B cell (primary cell): Measurements from ENCODE around the gene POU3F3. TPM values are rescaled to one million over a fixed set of nuclear protein-coding genes. Genes with fewer than 3 reads are reported as not detected.

Source experiments
- ATAC-seq: fragments of 200-7000 bp; cut with Tn5 transposase; one replicate; pipeline ENCODE4 v1.10.0; 2021; ENCODE audit warnings: low read depth, mild to moderate bottlenecking, moderate number of reproducible peaks, moderate library complexity
- CTCF ChIA-PET: fragments of 350-600 bp; sonication (Branson Sonifier 250); formaldehyde crosslinking; loops from one replicate; lab custom pipeline; 2021; ENCODE audit warnings: antibody characterized with exemption, inconsistent platforms; lab: Charles Lee
- POLR2A ChIA-PET: fragments of 350-600 bp; sonication (Branson Sonifier 250); formaldehyde crosslinking; loops from one replicate; lab custom pipeline; 2021; ENCODE audit warnings: antibody characterized with exemption; lab: Charles Lee
- DNase-seq: peaks from one replicate; pipeline ENCODE4 v3.0.0; 2013
- H2AFZ ChIP-seq: 2 replicates; pipeline ENCODE4 v1.6.1; 2012; ENCODE audit warnings: mild to moderate bottlenecking, low read depth, low read length; ENCODE audit not compliant: insufficient read depth, poor library complexity, severe bottlenecking
- H3K27ac ChIP-seq, 2 donors: 1 replicate in 1 of 2; 2 replicates in 1 of 2; pipeline ENCODE4 v1.5.1; 2012 to 2013; ENCODE audit warnings: low read length in 2 of 2, mild to moderate bottlenecking in 2 of 2, moderate library complexity in 1 of 2
- H3K27me3 ChIP-seq, 4 experiments: fragments of 200-600 bp in 1 of 4; sonication (generic) in 1 of 4; replicated peaks in 1 of 4; 1 replicate in 2 of 4; 2 replicates in 2 of 4; pipeline versions ENCODE4 v1.6.1 to v1.7.0; 2013 to 2016; ENCODE audit warnings: low read length in 3 of 4, mild to moderate bottlenecking in 2 of 4, mixed read lengths in 1 of 4, moderate library complexity in 1 of 4; ENCODE audit not compliant: insufficient read depth in 4 of 4, control insufficient read depth in 3 of 4; ENCODE audit errors: control extremely low read depth in 1 of 4
- H3K36me3 ChIP-seq, 2 experiments: replicated peaks in 1 of 2; 1 replicate in 1 of 2; 2 replicates in 1 of 2; pipeline versions ENCODE4 v1.6.1 to v1.7.1; 2013; ENCODE audit warnings: low read length in 1 of 2; ENCODE audit not compliant: insufficient read depth in 2 of 2, control insufficient read depth in 1 of 2; ENCODE audit errors: control extremely low read depth in 1 of 2, extremely low read depth in 1 of 2
- H3K4me1 ChIP-seq, 2 donors: fragments of 200-600 bp in 1 of 2; sonication (generic) in 1 of 2; 1 replicate in 1 of 2; 2 replicates in 1 of 2; pipeline versions ENCODE4 v1.5.1 to v1.6.1; 2013 to 2017; ENCODE audit warnings: low read length in 2 of 2; ENCODE audit not compliant: control insufficient read depth in 2 of 2, insufficient read depth in 2 of 2
- H3K4me2 ChIP-seq: replicated peaks from 2 replicates; pipeline ENCODE3; 2012; ENCODE audit warnings: mild to moderate bottlenecking, low read depth, low read length; ENCODE audit not compliant: poor library complexity, severe bottlenecking
- H3K4me3 ChIP-seq, 5 experiments: fragments of 200-600 bp in 1 of 5; sonication (generic) in 1 of 5; 1 replicate in 3 of 5; 2 replicates in 2 of 5; pipeline versions ENCODE4 v1.5.1 to v1.7.0; 2011 to 2016; ENCODE audit warnings: low read length in 4 of 5, mild to moderate bottlenecking in 4 of 5, low read depth in 2 of 5, control low read depth in 1 of 5, moderate library complexity in 1 of 5; ENCODE audit not compliant: insufficient read depth in 1 of 5; ENCODE audit errors: control extremely low read depth in 1 of 5, extremely low read depth in 1 of 5
- H3K79me2 ChIP-seq: fragments of 200-600 bp; sonication (generic); one replicate; pipeline ENCODE4 v1.6.0; 2016; ENCODE audit warnings: low read length; ENCODE audit not compliant: control insufficient read depth, insufficient read depth
- H3K9ac ChIP-seq: fragments of 200-600 bp; sonication (generic); 2 replicates; pipeline ENCODE4 v1.6.1; 2017; ENCODE audit warnings: mild to moderate bottlenecking, low read length, moderate library complexity
- H3K9me3 ChIP-seq, 3 donors: one replicate each; pipeline versions ENCODE4 v1.6.1 to v1.7.1; 2013; ENCODE audit warnings: low read length in 2 of 3; ENCODE audit not compliant: control insufficient read depth in 2 of 3, insufficient read depth in 1 of 3; ENCODE audit errors: control extremely low read depth in 1 of 3
- H4K20me1 ChIP-seq: 2 replicates; pipeline ENCODE4 v1.6.0; 2012; ENCODE audit warnings: mild to moderate bottlenecking, low read length; ENCODE audit not compliant: insufficient read depth, control insufficient read depth, poor library complexity, severe bottlenecking
- H3K27ac Mint-ChIP-seq: one replicate; pipeline ENCODE4 v1.8.0; 2021; ENCODE audit warnings: mixed read lengths
- H3K27me3 Mint-ChIP-seq: one replicate; pipeline ENCODE4 v1.8.0; 2021; ENCODE audit warnings: mixed read lengths
- H3K4me1 Mint-ChIP-seq: one replicate; pipeline ENCODE4 v1.8.0; 2021; ENCODE audit warnings: mixed read lengths
- H3K4me3 Mint-ChIP-seq: one replicate; pipeline ENCODE4 v1.8.0; 2021; ENCODE audit warnings: mixed read lengths
- H3K9me3 Mint-ChIP-seq: one replicate; pipeline ENCODE4 v1.8.0; 2022; ENCODE audit warnings: mixed read lengths; ENCODE audit not compliant: insufficient read depth
- CTCF ChIP-seq: fragments of 200-600 bp; IDR thresholded peaks from one replicate; pipeline ENCODE4 v1.8.0; 2022; ENCODE audit warnings: antibody characterized with exemption, mild to moderate bottlenecking
- EZH2 ChIP-seq: IDR thresholded peaks from 2 replicates; pipeline ENCODE4 v1.6.1; 2012; ENCODE audit warnings: borderline replicate concordance, low read depth, mild to moderate bottlenecking, moderate library complexity, low read length; ENCODE audit not compliant: insufficient read depth, poor library complexity, severe bottlenecking
- WGBS: methylation state at CpG from one replicate; pipeline ENCODE4 v1.1.5; 2013; ENCODE audit warnings: missing lambda C conversion rate; ENCODE audit not compliant: insufficient coverage; 5-methylcytosine and 5-hydroxymethylcytosine counted together
- intact Hi-C: fragments of 100-400 bp; cut with micrococcal nuclease; formaldehyde crosslinking; loops from one replicate; pipeline ENCODE4 v1.10.0; 2022
- polyA plus RNA-seq: library from polyadenylated mRNA; depleted of rRNA; stranded (reverse); fragments of >200 nt; gene quantifications from 2 replicates; pipeline ENCODE4 v1.2.3, GENCODE V29; 2012
- total RNA-seq, 2 donors: library from RNA; stranded (reverse); fragments of 120-200 nt in 1 of 2; gene quantifications; 1 replicate in 1 of 2; 2 replicates in 1 of 2; pipeline versions ENCODE4 v1.2.3 to v1.2.4, GENCODE V29; 2013 to 2022

The POU3F3 gene
- total and polyA plus RNA-seq, 2 donors (not counting 1 experiment from before 2014, with no cell fraction given) = 0.03 to 0.12 TPM

DNA sequence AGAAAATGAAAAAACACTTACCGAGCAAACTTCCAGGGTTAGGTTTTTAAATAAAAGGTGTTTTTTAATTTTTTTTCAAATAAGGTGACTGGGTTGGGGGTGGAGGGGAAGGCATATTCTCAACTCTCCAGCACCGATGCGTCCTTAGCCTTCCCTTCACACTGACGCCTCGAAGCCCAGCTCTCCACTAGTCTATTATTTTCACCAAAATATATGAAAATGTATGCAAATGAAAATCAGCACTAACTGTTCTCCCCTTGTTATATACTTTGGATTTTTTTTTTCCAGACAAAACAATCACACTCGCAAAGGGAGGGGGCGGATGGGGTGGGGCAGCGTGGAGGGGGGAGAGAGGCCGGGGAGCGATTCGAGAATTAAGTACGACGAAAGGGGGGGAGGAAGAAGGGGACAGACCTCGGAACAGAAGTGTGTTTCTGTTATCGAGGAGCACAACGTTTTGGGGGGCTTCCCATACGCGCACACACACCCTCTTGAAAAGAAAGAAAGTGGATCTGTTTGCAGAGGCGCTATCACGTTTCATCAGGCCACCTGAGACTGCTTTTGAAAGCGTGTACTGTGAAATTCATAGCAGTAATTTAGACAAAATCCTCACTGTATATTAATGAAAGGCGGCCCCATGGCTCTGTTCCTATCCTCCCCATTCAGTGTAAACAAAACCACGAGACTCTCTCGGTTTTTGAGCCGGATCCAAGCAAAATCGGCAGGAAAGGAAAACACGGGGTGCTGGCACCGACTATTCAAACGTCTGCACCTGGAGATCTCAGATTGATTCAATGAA, 2.4 kb upstream of the POU3F3 start:
- peak overlapping the region; percentile 94 for H3K4me3 Mint-ChIP-seq
- ATAC-seq = no peak
- no peaks in the 10 kb centered on the region for H3K9me3 Mint-ChIP-seq
- H3K4me3 ChIP-seq = peak overlapping the region in 1 of 5 experiments; percentile 68
- H3K79me2 ChIP-seq = no peaks in the 10 kb centered on the region
- peaks cover 0 to 82% (median 71%) of the 10 kb centered on the region in 4 experiments for H3K27me3 ChIP-seq
- peaks cover 79% of the 10 kb centered on the region for H3K27me3 Mint-ChIP-seq
- peaks cover 37 to 57% of the 10 kb centered on the region in 2 donors for H3K4me1 ChIP-seq
- TF ChIP-seq CTCF (no peak), EZH2 (peak; percentile 79)
- CTCF ChIA-PET = interaction anchor here (1.1 kb wide), 2 partner anchors 10 to 21 kb away, joined by 3 to 4 read pairs; no protein-coding TSS in a partner anchor
- H3K27ac Mint-ChIP-seq = peak overlapping the region; percentile 50
- H3K36me3 ChIP-seq = no peaks in the 10 kb centered on the region
- H3K9ac ChIP-seq = peak overlapping the region; percentile 65
- WGBS = 8% methylated on average over 9 of the region's 29 CpGs
- intact Hi-C loops = no loop called here
- POLR2A ChIA-PET = interaction anchor here (0.7 kb wide), 1 partner anchor 928 kb away, joined by 9 read pairs; no protein-coding TSS in a partner anchor
- no peak for DNase-seq
- H3K27ac ChIP-seq = no peak overlapping the region
- peak overlapping the region; percentile 62 for H2AFZ ChIP-seq
- peaks cover 2 to 44% (median 17%) of the 10 kb centered on the region in 3 donors for H3K9me3 ChIP-seq
- peaks cover 38% of the 10 kb centered on the region for H3K4me1 Mint-ChIP-seq
- H3K4me2 ChIP-seq = peak overlapping the region; percentile 86
- no peaks in the 10 kb centered on the region for H4K20me1 ChIP-seq
